Measurements from ENCODE around the gene CHTF18.
"Not testable (repeated sequence)": the region's sequence is repeated elsewhere in the genome, so short reads cannot be mapped to it uniquely, and the experiment has no call there.

CHTF18 gene

GRCh38 chr16:751152-752006 lies 37.0 kb upstream of the CHTF18 start:
- in situ Hi-C loops (cut with MboI; ENCODE audit: low pct_unique_long_range_greater_than_20kb, low sequenced_read_pairs, unreplicated experiment): no loop called here
- DNase-seq (ENCODE audit: low spot score): no peak
- TF ChIP-seq CTCF (IDR thresholded peaks at IDR 0.05; ENCODE audit: extremely low read depth, insufficient read depth, missing control alignments): no peak

GRCh38 chr16:752007-752312 lies 36.5 kb upstream of the CHTF18 start:
- in situ Hi-C loops (cut with MboI; ENCODE audit: low pct_unique_long_range_greater_than_20kb, low sequenced_read_pairs, unreplicated experiment): no loop called here
- TF ChIP-seq CTCF (IDR thresholded peaks at IDR 0.05; ENCODE audit: extremely low read depth, insufficient read depth, missing control alignments): no peak
- DNase-seq (ENCODE audit: low spot score): no peak

- in situ Hi-C loops (cut with MboI; ENCODE audit: low pct_unique_long_range_greater_than_20kb, low sequenced_read_pairs, unreplicated experiment); DNase-seq (ENCODE audit: low spot score): not testable (repeated sequence)
These were observed 34.3 kb upstream of the CHTF18 start for GRCh38 chr16:754121-754607.

- DNase-seq (ENCODE audit: low spot score): no peak
- in situ Hi-C loops (cut with MboI; ENCODE audit: low pct_unique_long_range_greater_than_20kb, low sequenced_read_pairs, unreplicated experiment): no loop called here
- TF ChIP-seq CTCF (IDR thresholded peaks at IDR 0.05; ENCODE audit: extremely low read depth, insufficient read depth, missing control alignments): no peak
These were observed 33.8 kb upstream of the CHTF18 start for GRCh38 chr16:754656-755055.

GRCh38 chr16:756428-756827 lies 32.0 kb upstream of the CHTF18 start:
- in situ Hi-C loops (cut with MboI; ENCODE audit: low pct_unique_long_range_greater_than_20kb, low sequenced_read_pairs, unreplicated experiment): no loop called here
- no peak for TF ChIP-seq CTCF (IDR thresholded peaks at IDR 0.05; ENCODE audit: extremely low read depth, insufficient read depth, missing control alignments)

GRCh38 chr16:759110-759910 lies 29.1 kb upstream of the CHTF18 start:
- in situ Hi-C loops (cut with MboI; ENCODE audit: low pct_unique_long_range_greater_than_20kb, low sequenced_read_pairs, unreplicated experiment): no loop called here
- DNase-seq (ENCODE audit: low spot score): no peak
- no peak for TF ChIP-seq CTCF (IDR thresholded peaks at IDR 0.05; ENCODE audit: extremely low read depth, insufficient read depth, missing control alignments)

More at GRCh38 chr16:756428-756827, 32.0 kb upstream of the CHTF18 start:
- DNase-seq (ENCODE audit: low spot score): no peak

GRCh38 chr16:760065-760464 lies 28.4 kb upstream of the CHTF18 start:
- no peak for TF ChIP-seq CTCF (IDR thresholded peaks at IDR 0.05; ENCODE audit: extremely low read depth, insufficient read depth, missing control alignments)
- in situ Hi-C loops (cut with MboI; ENCODE audit: low pct_unique_long_range_greater_than_20kb, low sequenced_read_pairs, unreplicated experiment): no loop called here
- no peak for DNase-seq (ENCODE audit: low spot score)
